ENCODE measurements around the gene EMC6.

DNA sequence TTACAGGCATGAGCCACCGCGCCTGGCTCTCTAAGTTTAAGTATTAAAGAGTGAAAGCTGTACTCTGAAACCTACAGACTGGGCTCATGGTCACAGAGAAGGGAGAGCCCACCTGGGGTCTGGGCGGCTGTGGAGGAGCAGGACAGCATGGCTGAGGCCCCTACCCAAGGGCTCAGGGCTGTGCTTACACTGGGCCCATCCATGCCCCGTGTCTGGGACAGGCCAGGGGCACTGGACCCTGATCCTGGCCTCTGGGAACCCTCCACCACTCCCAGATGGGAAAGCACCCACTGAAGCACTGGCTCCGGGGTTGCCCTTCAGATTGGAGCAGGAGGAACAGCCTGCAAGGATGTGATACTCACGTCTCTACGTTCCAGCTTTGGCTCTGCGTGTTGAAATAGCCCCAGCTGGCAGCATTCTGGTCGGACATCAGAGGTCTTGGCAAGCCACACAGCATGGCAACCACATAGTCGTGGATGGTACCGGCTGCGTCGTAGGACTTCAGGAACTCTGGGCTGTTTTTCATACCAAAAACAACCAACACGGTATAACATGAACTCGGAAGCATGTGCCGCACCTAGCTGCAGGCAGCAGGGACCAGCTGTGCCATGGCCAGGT, 45.5 kb upstream of the EMC6 start:
- TF ChIP-seq, protein P1, sequence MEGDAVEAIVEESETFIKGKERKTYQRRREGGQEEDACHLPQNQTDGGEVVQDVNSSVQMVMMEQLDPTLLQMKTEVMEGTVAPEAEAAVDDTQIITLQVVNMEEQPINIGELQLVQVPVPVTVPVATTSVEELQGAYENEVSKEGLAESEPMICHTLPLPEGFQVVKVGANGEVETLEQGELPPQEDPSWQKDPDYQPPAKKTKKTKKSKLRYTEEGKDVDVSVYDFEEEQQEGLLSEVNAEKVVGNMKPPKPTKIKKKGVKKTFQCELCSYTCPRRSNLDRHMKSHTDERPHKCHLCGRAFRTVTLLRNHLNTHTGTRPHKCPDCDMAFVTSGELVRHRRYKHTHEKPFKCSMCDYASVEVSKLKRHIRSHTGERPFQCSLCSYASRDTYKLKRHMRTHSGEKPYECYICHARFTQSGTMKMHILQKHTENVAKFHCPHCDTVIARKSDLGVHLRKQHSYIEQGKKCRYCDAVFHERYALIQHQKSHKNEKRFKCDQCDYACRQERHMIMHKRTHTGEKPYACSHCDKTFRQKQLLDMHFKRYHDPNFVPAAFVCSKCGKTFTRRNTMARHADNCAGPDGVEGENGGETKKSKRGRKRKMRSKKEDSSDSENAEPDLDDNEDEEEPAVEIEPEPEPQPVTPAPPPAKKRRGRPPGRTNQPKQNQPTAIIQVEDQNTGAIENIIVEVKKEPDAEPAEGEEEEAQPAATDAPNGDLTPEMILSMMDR (IDR thresholded peaks at IDR 0.05) = no peak
- no peak for TF ChIP-seq POLR2A (IDR thresholded peaks at IDR 0.05)
